DMS53 treated with DMSO at 0.1 percent for 48 hours (cell line): Measurements from ENCODE around the gene SLC39A7.

Source experiments
- DNase-seq: peaks from one replicate; lab custom pipeline; 2025; ENCODE audit not compliant: unreplicated experiment; lab: John Stamatoyannopoulos, UW

Gene SLC39A7

GRCh38 chr6:33204415-33205190 lies 3.9 kb downstream of the SLC39A7 start, which contains the start of gene HSD17B8:
TSS of gene HSD17B8 (plus strand) at chr6:33204655. CDS start at chr6:33204669, 14 bp downstream.
- DNase-seq: peak; percentile 89

DNA sequence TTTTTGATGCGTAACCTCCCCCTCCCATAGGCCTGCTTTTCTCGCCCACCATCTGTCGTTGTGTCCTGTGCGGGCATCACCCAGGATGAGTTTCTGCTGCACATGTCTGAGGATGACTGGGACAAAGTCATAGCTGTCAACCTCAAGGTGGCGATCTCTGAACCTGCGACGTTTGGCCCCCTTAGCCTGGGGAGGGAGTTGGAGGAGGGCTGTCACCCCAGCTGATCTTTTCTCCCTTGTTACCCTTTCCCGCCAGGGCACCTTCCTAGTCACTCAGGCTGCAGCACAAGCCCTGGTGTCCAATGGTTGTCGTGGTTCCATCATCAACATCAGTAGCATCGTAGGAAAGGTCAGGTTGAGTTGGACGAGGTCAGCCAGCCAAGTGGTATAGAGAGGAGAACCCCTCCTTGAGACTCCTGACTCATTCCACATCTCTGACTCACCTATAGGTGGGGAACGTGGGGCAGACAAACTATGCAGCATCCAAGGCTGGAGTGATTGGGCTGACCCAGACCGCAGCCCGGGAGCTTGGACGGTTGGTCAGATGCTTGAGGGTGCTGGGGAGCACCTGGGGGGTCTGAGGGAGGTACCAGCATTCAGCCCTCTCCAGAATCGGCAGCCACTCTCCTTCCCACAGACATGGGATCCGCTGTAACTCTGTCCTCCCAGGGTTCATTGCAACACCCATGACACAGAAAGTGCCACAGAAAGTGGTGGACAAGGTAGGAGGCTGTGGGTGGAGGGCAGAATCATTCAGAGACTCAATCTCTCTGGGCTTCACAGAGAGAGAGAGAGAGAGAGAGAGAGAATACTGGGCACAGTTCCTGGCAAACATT lies 4.7 kb downstream of the SLC39A7 start:
- DNase-seq: no peak

GRCh38 chr6:33206027-33206863 lies 5.6 kb downstream of the SLC39A7 start:
- no peak for DNase-seq

DNA sequence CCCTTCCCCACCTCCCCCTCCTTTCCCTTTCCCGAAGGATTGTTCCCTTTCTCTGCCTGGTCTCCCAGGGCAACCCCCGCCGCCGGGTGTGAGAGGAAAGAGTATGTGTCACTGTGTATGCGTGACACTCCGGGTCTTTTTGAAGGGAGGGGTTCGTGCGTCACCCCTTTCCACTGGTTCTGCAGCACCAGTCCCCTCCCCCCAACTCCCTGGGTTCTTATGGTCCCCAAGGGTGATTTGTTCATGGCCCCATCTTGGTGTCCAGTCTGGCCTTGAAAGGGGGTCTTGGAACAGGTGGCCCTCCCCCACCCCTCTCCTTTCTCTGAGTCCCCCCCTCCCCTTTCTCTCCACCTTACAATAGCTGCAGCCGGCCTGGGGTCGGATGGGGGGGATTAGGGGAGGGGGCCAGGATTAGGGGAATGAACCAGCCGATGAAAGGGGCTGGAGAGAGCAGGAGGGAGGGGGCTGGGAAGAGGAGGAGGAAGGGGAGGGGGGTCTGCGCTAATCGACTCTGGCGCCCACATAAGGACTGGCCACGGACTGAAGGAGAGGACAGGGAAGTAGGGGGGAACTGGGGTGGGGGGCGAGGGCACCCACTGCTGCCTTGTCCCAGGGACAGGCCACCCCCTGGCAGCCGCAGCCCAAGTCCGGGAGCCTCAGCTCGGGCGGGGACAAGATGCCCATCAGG lies 6.3 kb downstream of the SLC39A7 start:
- DNase-seq: no peak

DNA sequence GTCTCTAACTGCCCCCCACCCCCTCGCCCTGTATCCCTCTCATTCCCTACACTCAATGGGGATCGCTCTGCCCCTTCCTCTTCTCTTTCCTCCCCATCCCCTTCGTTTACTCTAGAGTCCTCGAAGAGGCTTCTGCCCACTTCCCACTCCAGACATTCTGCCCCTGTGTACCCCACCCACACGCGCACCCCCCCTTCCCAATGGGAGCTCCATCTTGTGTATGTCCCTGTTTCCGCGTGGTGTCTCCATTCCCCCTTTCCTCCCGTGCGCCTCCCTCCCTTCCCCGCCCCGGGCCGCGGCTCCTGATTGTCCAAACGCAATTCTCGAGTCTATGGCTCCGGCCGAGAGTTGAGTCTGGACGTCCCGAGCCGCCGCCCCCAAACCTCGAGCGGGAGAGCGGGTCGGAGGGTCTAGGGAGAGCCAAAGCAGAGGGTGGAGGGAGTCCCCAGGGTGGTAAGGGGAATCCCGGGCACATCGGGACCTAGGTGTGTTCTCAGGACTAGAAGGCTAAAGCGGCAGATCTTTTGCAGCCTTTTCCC lies 7.0 kb downstream of the SLC39A7 start:
- peak; percentile 23 for DNase-seq

DNA sequence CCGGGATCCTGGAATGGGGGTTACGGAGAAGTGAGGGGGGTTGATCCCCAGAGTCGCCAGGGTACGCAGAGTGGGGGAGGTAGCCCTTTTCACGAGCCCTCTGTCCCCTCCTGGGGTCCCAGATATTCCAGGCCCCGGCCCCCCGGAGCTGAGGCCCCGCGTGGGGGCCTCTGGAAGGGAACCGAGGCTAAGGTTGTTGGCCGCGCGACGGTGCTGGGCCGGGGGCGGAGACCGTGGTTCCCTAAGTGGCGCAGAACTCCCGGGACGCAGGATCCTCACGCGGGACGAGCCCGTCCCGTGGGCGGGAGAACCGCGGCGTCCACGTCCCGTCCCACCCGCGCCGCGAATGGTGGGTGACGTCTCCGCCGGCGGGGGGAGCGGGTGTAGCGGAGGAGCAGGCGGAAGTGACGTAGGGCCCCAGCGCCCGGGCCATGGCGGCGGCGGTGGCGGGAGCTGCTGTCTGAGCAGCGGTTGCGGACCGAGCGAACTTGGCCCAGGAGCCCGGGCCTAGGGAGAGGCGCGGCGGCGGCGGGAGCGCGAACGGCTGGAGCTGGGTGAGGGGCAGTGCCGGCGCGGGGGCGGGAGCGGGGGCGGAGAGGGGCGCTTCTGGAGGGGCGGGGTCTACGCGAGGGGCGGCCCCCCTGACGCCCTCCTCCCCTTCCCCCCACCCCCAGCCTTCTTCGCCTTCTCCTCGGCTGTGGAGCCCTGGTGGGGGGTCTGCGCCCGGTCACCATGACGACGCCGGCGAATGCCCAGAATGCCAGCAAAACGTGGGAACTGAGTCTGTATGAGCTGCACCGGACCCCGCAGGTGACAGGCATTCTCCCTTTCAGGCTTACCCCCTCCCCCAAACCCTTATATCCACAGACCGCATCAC lies 7.7 kb downstream of the SLC39A7 start, which contains the start of gene RING1:
Gene RING1 (plus strand): TSS at position 410 of the 877 bp plus-strand sequence. CDS start 323 bp downstream, at position 733.
- DNase-seq: peak; percentile 35

DNA sequence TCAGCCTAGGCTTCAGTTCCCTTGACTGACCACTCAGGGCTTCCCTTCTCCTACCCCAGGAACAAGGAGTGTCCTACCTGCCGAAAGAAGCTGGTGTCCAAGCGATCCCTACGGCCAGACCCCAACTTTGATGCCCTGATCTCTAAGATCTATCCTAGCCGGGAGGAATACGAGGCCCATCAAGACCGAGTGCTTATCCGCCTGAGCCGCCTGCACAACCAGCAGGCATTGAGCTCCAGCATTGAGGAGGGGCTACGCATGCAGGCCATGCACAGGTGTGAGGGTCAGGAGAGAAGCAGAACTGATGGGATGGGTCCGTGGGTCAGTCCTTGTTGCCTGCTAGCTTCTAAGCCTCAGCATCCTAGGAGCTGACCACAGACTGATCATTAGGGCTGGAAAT lies 9.2 kb downstream of the SLC39A7 start:
- no peak for DNase-seq

- no peak for DNase-seq
Observed at GRCh38 chr6:33211136-33211535, 10.5 kb downstream of the SLC39A7 start.

GRCh38 chr6:33211666-33212422 lies 11.2 kb downstream of the SLC39A7 start:
- no peak for DNase-seq

GRCh38 chr6:33212857-33213165 lies 12.1 kb downstream of the SLC39A7 start:
- no peak for DNase-seq

DNA sequence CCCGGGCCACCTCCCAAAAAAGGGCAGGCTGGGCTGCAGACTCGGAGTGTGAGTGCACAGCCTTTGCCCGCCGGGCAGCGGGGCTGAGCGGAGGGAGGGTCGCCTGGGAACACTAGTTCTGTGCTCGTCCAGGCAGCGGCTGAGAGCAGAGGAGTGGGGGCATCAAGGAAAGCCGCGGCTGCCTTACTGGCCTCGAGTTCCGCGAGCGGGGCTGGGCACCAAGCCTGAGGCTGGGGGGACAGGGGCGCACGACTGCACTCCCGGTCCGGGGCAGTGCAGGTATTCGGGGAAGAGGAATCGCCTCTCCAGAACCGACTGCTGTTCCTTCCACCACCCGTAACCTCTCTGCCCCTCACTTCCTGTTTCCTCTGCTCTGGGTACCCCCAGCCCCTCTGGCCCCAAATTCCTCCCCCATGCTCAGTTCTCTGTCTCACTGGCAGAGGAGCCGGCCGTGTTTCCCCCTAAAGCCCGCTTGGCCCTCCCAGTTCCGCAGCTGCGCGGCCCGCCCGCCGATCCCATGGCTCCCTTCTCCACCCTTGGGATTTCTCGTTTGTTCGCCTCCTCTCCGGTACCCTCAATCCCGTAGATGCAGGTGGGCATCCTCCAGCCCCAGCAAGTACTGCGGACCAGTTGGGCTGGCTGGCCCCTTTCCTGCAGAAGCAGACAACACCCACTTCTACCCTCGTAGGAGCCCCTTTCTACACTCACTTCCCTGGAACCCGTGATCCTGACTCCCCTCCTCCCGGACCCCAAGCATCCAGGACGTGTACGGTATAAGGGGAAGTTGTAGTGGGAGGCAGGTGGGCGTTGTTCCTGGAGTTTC lies 12.7 kb downstream of the SLC39A7 start:
- DNase-seq: no peak

DNA sequence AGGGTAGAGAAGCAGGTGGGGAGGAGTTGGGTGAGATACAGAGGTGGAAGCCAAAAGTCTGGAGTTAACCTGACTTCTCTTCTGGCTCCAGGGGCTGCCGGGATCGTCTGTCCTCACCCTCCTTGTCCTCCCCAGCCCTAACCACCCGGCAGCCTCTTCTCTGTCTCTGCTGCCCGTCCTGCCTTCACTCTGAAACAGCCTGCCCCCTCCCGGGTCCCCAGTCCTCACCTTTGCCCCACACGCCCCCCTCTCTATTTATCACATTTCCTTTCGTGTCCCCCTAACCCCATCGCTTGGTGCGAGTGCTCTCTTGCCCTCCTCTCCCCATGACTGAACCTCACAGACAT lies 13.3 kb downstream of the SLC39A7 start:
- DNase-seq: no peak

DNA sequence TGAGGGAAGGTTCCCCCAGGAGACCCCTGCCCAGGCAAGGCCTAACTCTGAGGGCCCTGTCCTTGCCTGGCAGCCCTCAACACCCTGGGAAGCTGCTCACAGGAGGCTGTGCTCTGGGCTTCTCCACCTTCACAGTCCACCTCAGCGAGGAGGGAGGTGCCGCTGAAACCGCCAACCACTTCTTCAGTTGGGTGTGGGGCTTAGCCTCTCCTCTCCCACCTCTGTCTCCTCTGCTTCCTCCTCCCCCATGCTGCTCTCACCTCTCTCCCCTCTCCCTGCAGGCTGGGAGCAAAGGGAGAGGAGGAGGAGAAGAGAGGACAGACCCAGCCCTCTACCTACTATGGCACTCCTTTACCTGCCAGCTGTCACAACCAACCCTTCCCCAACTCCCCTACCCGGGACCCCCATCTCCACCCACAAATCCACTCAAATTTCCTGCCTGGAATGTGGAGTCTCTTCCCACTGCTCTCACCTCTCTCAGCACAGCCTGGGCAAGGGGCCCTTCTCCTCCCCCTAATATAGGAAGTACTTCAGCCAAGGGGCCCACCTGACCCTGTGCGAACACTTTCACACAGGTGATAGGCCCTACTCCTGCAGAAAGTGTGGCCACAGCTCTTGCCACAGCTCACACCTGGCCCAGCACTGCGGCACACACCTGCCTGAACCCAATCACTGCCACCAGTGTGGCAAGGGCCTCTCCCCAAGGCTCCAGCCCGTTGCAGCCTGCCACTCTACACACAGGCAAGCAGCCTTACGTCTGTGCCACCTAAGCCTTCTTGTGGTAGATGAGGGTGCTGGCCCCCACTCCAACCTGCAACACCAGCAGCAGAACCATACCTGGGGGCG lies 14.8 kb downstream of the SLC39A7 start:
- DNase-seq: no peak

GRCh38 chr6:33216117-33216649 lies 15.5 kb downstream of the SLC39A7 start:
- no peak for DNase-seq

- DNase-seq: no peak
Observed at GRCh38 chr6:33217246-33217645, 16.6 kb downstream of the SLC39A7 start.

DNA sequence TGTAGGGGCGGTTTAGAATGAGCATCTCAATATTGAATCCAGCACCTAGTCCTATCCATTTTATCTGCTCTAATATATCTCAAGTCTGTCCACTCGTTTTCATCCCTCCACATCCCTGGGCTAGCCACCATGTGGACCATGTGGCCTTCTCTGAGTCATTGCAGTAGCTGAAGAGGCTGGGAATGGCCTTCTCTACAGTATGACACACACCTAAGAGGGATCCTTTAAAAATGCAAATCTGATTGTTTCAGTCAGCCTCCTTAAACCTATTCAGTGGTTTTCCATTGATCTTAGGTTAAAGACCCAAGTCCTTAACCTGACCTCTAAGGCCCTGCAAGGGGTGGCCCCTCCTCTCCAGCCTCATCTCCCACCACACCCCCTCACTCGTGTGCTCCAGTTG lies 17.0 kb downstream of the SLC39A7 start:
- DNase-seq: no peak
